PC-3 (cell line): Measurements from ENCODE around the gene PDHX. TPM values are rescaled to one million over a fixed set of nuclear protein-coding genes. Genes with fewer than 3 reads are reported as not detected.

Experiments used
- ATAC-seq: fragments of 200-7000 bp; cut with Tn5 transposase; 2 replicates; pipeline ENCODE4 v1.9.1; 2020; ENCODE audit warnings: mild to moderate bottlenecking, moderate library complexity
- BruUV-seq: library from RNA; stranded (reverse); fragments of 400-500 nt; replicated peaks from 2 replicates; lab custom pipeline; 2021; lab: Mats Ljungman, UMichigan
- CTCF ChIA-PET: fragments of 300-600 bp; sonication (Branson Sonifier 250); formaldehyde crosslinking; loops from one replicate; lab custom pipeline; 2022; ENCODE audit warnings: antibody characterized with exemption; lab: Charles Lee
- POLR2A ChIA-PET: fragments of 300-600 bp; sonication (Branson Sonifier 250); formaldehyde crosslinking; loops from one replicate; lab custom pipeline; 2022; ENCODE audit warnings: antibody characterized with exemption; ENCODE audit not compliant: unreplicated experiment; lab: Charles Lee
- DNase-seq: peaks from one replicate; pipeline ENCODE4 v3.0.0-alpha.2; 2015
- H2AFZ ChIP-seq: fragments of 300-600 bp; sonication (generic); 2 replicates; pipeline ENCODE4 v1.6.0; 2016; ENCODE audit warnings: antibody characterized with exemption, low read length
- H3F3A ChIP-seq: fragments of 300-600 bp; sonication (generic); one replicate; pipeline ENCODE4 v1.6.0; 2017; ENCODE audit warnings: antibody characterized with exemption, low read length, control low read depth, mild to moderate bottlenecking; ENCODE audit not compliant: unreplicated experiment
- H3K27ac ChIP-seq: fragments of 300-600 bp; sonication (generic); 2 replicates; pipeline ENCODE4 v1.5.1; 2016; ENCODE audit warnings: mild to moderate bottlenecking, low read length
- H3K27me3 ChIP-seq: fragments of 300-600 bp; sonication (generic); 2 replicates; pipeline ENCODE4 v1.6.1; 2016; ENCODE audit warnings: low read length, mixed read lengths
- H3K36me3 ChIP-seq: fragments of 300-600 bp; sonication (generic); 2 replicates; pipeline ENCODE4 v1.6.1; 2016; ENCODE audit warnings: low read depth, mixed run types, low read length, mixed read lengths
- H3K4me1 ChIP-seq: fragments of 300-600 bp; sonication (generic); 2 replicates; pipeline ENCODE4 v1.5.1; 2016; ENCODE audit warnings: low read length; ENCODE audit not compliant: insufficient read depth
- H3K4me2 ChIP-seq: fragments of 300-600 bp; sonication (generic); 2 replicates; pipeline ENCODE4 v1.6.0; 2016; ENCODE audit warnings: low read length
- H3K4me3 ChIP-seq: fragments of 300-600 bp; sonication (generic); 2 replicates; pipeline ENCODE4 v1.5.1; 2016; ENCODE audit warnings: mild to moderate bottlenecking, low read length, mixed read lengths
- H3K79me2 ChIP-seq: fragments of 300-600 bp; sonication (generic); 2 replicates; pipeline ENCODE4 v1.6.1; 2017; ENCODE audit warnings: low read length, mixed read lengths
- H3K9ac ChIP-seq: fragments of 300-600 bp; sonication (generic); 2 replicates; pipeline ENCODE4 v1.6.0; 2016; ENCODE audit warnings: mild to moderate bottlenecking, low read length
- H3K9me2 ChIP-seq: fragments of 300-600 bp; sonication (generic); replicated peaks from 2 replicates; pipeline ENCODE4 v1.6.1; 2016; ENCODE audit warnings: mixed run types, low read length, mixed read lengths
- H3K9me3 ChIP-seq: fragments of 300-600 bp; sonication (generic); 2 replicates; pipeline ENCODE4 v1.6.1; 2016; ENCODE audit warnings: low read length, mixed read lengths
- H4K20me1 ChIP-seq: fragments of 300-600 bp; sonication (generic); 2 replicates; pipeline ENCODE4 v1.6.1; 2016; ENCODE audit warnings: low read length, mixed read lengths
- CTCF ChIP-seq: fragments of 300-600 bp; sonication (generic); conservative IDR thresholded peaks from 2 replicates; pipeline ENCODE4 v1.5.1; 2017; ENCODE audit warnings: antibody characterized with exemption, low read depth, mild to moderate bottlenecking, low read length
- EZH2 ChIP-seq: fragments of 300-600 bp; sonication (generic); IDR thresholded peaks from one replicate; pipeline ENCODE4 v1.6.1; 2017; ENCODE audit warnings: antibody characterized with exemption, mild to moderate bottlenecking, low read length; ENCODE audit not compliant: unreplicated experiment
- EZH2phosphoT487 ChIP-seq: fragments of 300-600 bp; sonication (generic); IDR thresholded peaks from 2 replicates; pipeline ENCODE4 v1.6.1; 2018; ENCODE audit warnings: mild to moderate bottlenecking, antibody characterized with exemption, low read length, borderline replicate concordance
- intact Hi-C: fragments of 100-400 bp; cut with micrococcal nuclease; formaldehyde crosslinking; loops from 2 replicates; pipeline ENCODE4 v1.9.0; 2023
- total RNA-seq: library from RNA; depleted of rRNA; stranded (reverse); fragments of >200 nt; gene quantifications from 2 replicates; pipeline ENCODE4 v1.2.3, GENCODE V29; 2014

Gene PDHX
- total RNA-seq, 1 experiment from 2014 or later: 20.3 TPM

- no peaks in the 10 kb centered on the region for H3K9me2 ChIP-seq
- ChIA-PET POLR2A (no interaction called here), CTCF (no interaction called here)
- peaks cover 7% of the 10 kb centered on the region for H3F3A ChIP-seq
- no peak overlapping the region for H2AFZ ChIP-seq
- DNase-seq: no peak
- intact Hi-C loops: loop anchor here (10.0 kb wide), 1 partner anchor 228 kb away; no protein-coding TSS in a partner anchor
- TF ChIP-seq CTCF: no peak
- TF ChIP-seq EZH2: no peak
- TF ChIP-seq EZH2phosphoT487: no peak
- H3K4me2 ChIP-seq: no peak overlapping the region
- H3K4me3 ChIP-seq: no peak overlapping the region
- no peaks in the 10 kb centered on the region for H3K79me2 ChIP-seq
- H3K4me1 ChIP-seq: peaks cover 79% of the 10 kb centered on the region
- H3K27ac ChIP-seq: peak overlapping the region; percentile 95; the same call in 1 of the 2 replicates
- H3K36me3 ChIP-seq: no peaks in the 10 kb centered on the region
- H3K27me3 ChIP-seq: no peaks in the 10 kb centered on the region
- H3K9ac ChIP-seq: no peak overlapping the region
- BruUV-seq: no TSS peak
- no peaks in the 10 kb centered on the region for H4K20me1 ChIP-seq
- ATAC-seq: no peak
- no peaks in the 10 kb centered on the region for H3K9me3 ChIP-seq
Observed at GRCh38 chr11:35007277-35007676, 90.9 kb downstream of the PDHX start.

- no peaks in the 10 kb centered on the region for H3K9me2 ChIP-seq
- 0 out of 2 replicates have a peak overlapping the region, but pooled peaks have one; percentile 10 for H2AFZ ChIP-seq
- POLR2A ChIA-PET: interaction anchor here (0.6 kb wide), 3 partner anchors 52 to 386 kb away, joined by 3 to 4 read pairs (median 3); no protein-coding TSS in a partner anchor
- no peak overlapping the region for H3K4me3 ChIP-seq
- CTCF ChIA-PET: interaction anchor here (1.3 kb wide), 2 partner anchors 21 kb away, joined by 3 to 6 read pairs; no protein-coding TSS in a partner anchor
- H3K27me3 ChIP-seq: no peaks in the 10 kb centered on the region
- peak overlapping the region; percentile 63 for H3K4me2 ChIP-seq
- no peaks in the 10 kb centered on the region for H3K79me2 ChIP-seq
- intact Hi-C loops: loop anchor here (1.0 to 10.0 kb wide), 4 partner anchors 21 to 225 kb away; no protein-coding TSS in a partner anchor
- no peaks in the 10 kb centered on the region for H3K36me3 ChIP-seq
- peak overlapping the region; percentile 95 for H3K27ac ChIP-seq
- H3K9me3 ChIP-seq: no peaks in the 10 kb centered on the region
- peak; percentile 77 for ATAC-seq
- H3K9ac ChIP-seq: peak overlapping the region; percentile 67
- BruUV-seq: no TSS peak
- H3K4me1 ChIP-seq: peaks cover 67% of the 10 kb centered on the region
- peak; percentile 95 for DNase-seq
- TF ChIP-seq CTCF: no peak
- no peak for TF ChIP-seq EZH2phosphoT487
- no peak for TF ChIP-seq EZH2
- peaks cover 7% of the 10 kb centered on the region for H3F3A ChIP-seq
- no peaks in the 10 kb centered on the region for H4K20me1 ChIP-seq
Observed at GRCh38 chr11:35009191-35009943, 92.9 kb downstream of the PDHX start.
